WTC11 (cell line): ENCODE data around the gene WDR90. TPM values are rescaled to one million over a fixed set of nuclear protein-coding genes. Genes with fewer than 3 reads are reported as not detected.
A peak's percentile ranks its signal among the peaks of the same experiment; 100 is the strongest.

Source experiments
- ARID4B ChIP-seq: sonication (generic); formaldehyde crosslinking; IDR thresholded peaks from 2 replicates; pipeline ENCODE4 v1.8.0; 2023; ENCODE audit warnings: missing genetic modification reagents, mild to moderate bottlenecking, borderline replicate concordance
- CDX4 ChIP-seq: fragments of 250-450 bp; sonication (Bioruptor Pico); IDR thresholded peaks from 2 replicates; pipeline ENCODE4 v1.9.0; 2021; ENCODE audit warnings: moderate library complexity, mild to moderate bottlenecking, inconsistent platforms, borderline replicate concordance
- CREM ChIP-seq: sonication (generic); formaldehyde crosslinking; IDR thresholded peaks from 2 replicates; pipeline ENCODE4 v1.8.1; 2022; ENCODE audit warnings: mild to moderate bottlenecking, missing genetic modification reagents, moderate library complexity
- HMGXB4 ChIP-seq: sonication (generic); formaldehyde crosslinking; IDR thresholded peaks from 2 replicates; pipeline ENCODE4 v1.8.1; 2023; ENCODE audit warnings: mild to moderate bottlenecking, moderate library complexity, missing genetic modification reagents
- KAT7 ChIP-seq: sonication (generic); formaldehyde crosslinking; IDR thresholded peaks from 2 replicates; pipeline ENCODE4 v1.8.1; 2023; ENCODE audit warnings: missing genetic modification reagents, mild to moderate bottlenecking, borderline replicate concordance
- MLX ChIP-seq: sonication (generic); formaldehyde crosslinking; IDR thresholded peaks from 2 replicates; pipeline ENCODE4 v1.8.1; 2023; ENCODE audit warnings: mild to moderate bottlenecking, missing genetic modification reagents, moderate library complexity
- NFYB ChIP-seq: sonication (generic); formaldehyde crosslinking; conservative IDR thresholded peaks from 2 replicates; pipeline ENCODE4 v1.8.0; 2022; ENCODE audit warnings: low read depth, missing genetic modification reagents
- RORB ChIP-seq: fragments of 250-450 bp; sonication (Bioruptor Pico); IDR thresholded peaks from 2 replicates; pipeline ENCODE4 v1.9.0; 2021; ENCODE audit warnings: mild to moderate bottlenecking
- SOX15 ChIP-seq: fragments of 250-450 bp; sonication (Bioruptor Pico); IDR thresholded peaks from 2 replicates; pipeline ENCODE4 v1.9.0; 2021; ENCODE audit warnings: mild to moderate bottlenecking
- SP1 ChIP-seq: sonication (generic); formaldehyde crosslinking; conservative IDR thresholded peaks from 2 replicates; pipeline ENCODE4 v1.8.1; 2022; ENCODE audit warnings: missing genetic modification reagents
- USF1 ChIP-seq: sonication (generic); formaldehyde crosslinking; IDR thresholded peaks from 2 replicates; pipeline ENCODE4 v1.8.0; 2022; ENCODE audit warnings: mild to moderate bottlenecking, missing genetic modification reagents
- ZBTB43 ChIP-seq: sonication (generic); formaldehyde crosslinking; IDR thresholded peaks from 2 replicates; pipeline ENCODE4 v1.8.1; 2023; ENCODE audit warnings: mild to moderate bottlenecking, missing genetic modification reagents
- ZNF219 ChIP-seq: sonication (generic); formaldehyde crosslinking; IDR thresholded peaks from 2 replicates; pipeline ENCODE4 v1.8.0; 2023; ENCODE audit warnings: missing genetic modification reagents, mild to moderate bottlenecking, borderline replicate concordance
- ZNF396 ChIP-seq: fragments of 250-450 bp; sonication (Bioruptor Pico); IDR thresholded peaks from 2 replicates; pipeline ENCODE4 v1.8.0; 2021; ENCODE audit warnings: mild to moderate bottlenecking, moderate library complexity, borderline replicate concordance
- ZSCAN18 ChIP-seq: fragments of 250-450 bp; sonication (Bioruptor Pico); IDR thresholded peaks from 2 replicates; pipeline ENCODE4 v2.1.2; 2022; ENCODE audit warnings: mild to moderate bottlenecking, moderate library complexity
- total RNA-seq: library from RNA; stranded (reverse); gene quantifications from 3 replicates; pipeline ENCODE4 v1.2.3, GENCODE V29; 2021

The WDR90 gene
- total RNA-seq, 1 experiment from 2014 or later = 75.8 TPM

- TF ChIP-seq ARID4B (CRISPR knock-in tag) (peak; percentile 97; the same call in 1 of the 2 replicates), CDX4 (CRISPR knock-in tag) (no peak), ZNF396 (CRISPR knock-in tag) (no peak), ZSCAN18 (CRISPR knock-in tag) (no peak), NFYB (CRISPR knock-in tag) (peak; percentile 54; the same call in 1 of the 2 replicates), CREM (peak; percentile 88), SOX15 (no peak), KAT7 (CRISPR knock-in tag) (peak; percentile 84; the same call in 1 of the 2 replicates), HMGXB4 (CRISPR knock-in tag) (peak; percentile 76; the same call in 1 of the 2 replicates), MLX (CRISPR knock-in tag) (peak; percentile 91; the same call in 1 of the 2 replicates), USF1 (CRISPR knock-in tag) (no peak), RORB (CRISPR knock-in tag) (no peak), ZBTB43 (CRISPR knock-in tag) (peak; percentile 63; the same call in 1 of the 2 replicates), SP1 (peak; percentile 76), ZNF219 (peak; percentile 93)
- TF ChIP-seq, all 79 proteins: peak for 41
Observed at GRCh38 chr16:700684-701584, 51.8 kb downstream of the WDR90 start (continued).
